HL-60 (cell line): ENCODE data around the gene GAS5.
"Not testable (repeated sequence)": the region's sequence is repeated elsewhere in the genome, so short reads cannot be mapped to it uniquely, and the experiment has no call there.

Source experiments
- GABPA ChIP-seq: IDR thresholded peaks from 2 replicates; pipeline ENCODE4 v1.6.1; 2012; ENCODE audit warnings: low read depth
- POLR2AphosphoS5 ChIP-seq: IDR thresholded peaks from 2 replicates; pipeline ENCODE4 v1.6.1; 2012; ENCODE audit warnings: low read depth
- SPI1 ChIP-seq: IDR thresholded peaks from 2 replicates; pipeline ENCODE4 v1.6.1; 2012; ENCODE audit warnings: low read depth, mild to moderate bottlenecking, borderline replicate concordance
- TF ChIP-seq, protein P1 (sequence below): IDR thresholded peaks from one replicate; pipeline ENCODE4 v1.5.1; 2011; ENCODE audit warnings: low read length, control low read depth, inconsistent platforms; ENCODE audit not compliant: insufficient read depth
- TF ChIP-seq, protein P2 (sequence below): IDR thresholded peaks from 2 replicates; pipeline ENCODE4 v1.6.1; 2012; ENCODE audit warnings: low read depth; ENCODE audit not compliant: insufficient replicate concordance

DNA sequence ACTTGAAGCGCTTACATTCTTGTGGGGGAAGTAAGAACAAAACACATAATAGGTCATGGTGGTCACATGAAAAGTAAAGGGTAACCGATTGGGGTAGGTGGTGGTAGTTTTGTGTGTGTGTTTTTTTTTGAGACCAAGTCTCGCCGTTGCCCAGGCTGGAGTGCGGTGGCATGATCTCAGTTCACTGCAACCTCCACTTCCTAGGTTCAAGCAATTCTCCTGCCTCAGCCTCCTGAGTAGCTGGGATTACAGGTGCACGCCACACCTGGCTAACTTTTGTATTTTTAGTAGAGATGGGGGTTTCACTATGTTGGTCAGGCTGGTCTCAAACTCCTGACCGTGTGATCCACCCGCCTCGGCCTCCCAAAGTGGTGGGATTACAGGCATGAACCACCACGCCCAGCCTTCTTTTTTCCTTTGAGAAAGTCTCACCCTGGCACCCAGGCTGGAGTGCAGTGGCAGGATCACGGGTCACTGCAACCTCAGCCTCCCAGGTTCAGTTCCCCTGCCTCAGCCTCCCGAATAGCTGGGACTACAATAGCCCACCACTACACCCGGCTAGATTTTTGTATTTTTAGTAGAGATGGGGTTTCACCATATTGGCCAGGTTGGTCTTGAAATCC, 5.5 kb downstream of the GAS5 start:
- TF ChIP-seq, protein P1, sequence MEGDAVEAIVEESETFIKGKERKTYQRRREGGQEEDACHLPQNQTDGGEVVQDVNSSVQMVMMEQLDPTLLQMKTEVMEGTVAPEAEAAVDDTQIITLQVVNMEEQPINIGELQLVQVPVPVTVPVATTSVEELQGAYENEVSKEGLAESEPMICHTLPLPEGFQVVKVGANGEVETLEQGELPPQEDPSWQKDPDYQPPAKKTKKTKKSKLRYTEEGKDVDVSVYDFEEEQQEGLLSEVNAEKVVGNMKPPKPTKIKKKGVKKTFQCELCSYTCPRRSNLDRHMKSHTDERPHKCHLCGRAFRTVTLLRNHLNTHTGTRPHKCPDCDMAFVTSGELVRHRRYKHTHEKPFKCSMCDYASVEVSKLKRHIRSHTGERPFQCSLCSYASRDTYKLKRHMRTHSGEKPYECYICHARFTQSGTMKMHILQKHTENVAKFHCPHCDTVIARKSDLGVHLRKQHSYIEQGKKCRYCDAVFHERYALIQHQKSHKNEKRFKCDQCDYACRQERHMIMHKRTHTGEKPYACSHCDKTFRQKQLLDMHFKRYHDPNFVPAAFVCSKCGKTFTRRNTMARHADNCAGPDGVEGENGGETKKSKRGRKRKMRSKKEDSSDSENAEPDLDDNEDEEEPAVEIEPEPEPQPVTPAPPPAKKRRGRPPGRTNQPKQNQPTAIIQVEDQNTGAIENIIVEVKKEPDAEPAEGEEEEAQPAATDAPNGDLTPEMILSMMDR = not testable (repeated sequence)
- peak; percentile 60; the same call in 1 of the 2 replicates for TF ChIP-seq POLR2AphosphoS5
- TF ChIP-seq SPI1, GABPA: not testable (repeated sequence)
- TF ChIP-seq, protein P2, sequence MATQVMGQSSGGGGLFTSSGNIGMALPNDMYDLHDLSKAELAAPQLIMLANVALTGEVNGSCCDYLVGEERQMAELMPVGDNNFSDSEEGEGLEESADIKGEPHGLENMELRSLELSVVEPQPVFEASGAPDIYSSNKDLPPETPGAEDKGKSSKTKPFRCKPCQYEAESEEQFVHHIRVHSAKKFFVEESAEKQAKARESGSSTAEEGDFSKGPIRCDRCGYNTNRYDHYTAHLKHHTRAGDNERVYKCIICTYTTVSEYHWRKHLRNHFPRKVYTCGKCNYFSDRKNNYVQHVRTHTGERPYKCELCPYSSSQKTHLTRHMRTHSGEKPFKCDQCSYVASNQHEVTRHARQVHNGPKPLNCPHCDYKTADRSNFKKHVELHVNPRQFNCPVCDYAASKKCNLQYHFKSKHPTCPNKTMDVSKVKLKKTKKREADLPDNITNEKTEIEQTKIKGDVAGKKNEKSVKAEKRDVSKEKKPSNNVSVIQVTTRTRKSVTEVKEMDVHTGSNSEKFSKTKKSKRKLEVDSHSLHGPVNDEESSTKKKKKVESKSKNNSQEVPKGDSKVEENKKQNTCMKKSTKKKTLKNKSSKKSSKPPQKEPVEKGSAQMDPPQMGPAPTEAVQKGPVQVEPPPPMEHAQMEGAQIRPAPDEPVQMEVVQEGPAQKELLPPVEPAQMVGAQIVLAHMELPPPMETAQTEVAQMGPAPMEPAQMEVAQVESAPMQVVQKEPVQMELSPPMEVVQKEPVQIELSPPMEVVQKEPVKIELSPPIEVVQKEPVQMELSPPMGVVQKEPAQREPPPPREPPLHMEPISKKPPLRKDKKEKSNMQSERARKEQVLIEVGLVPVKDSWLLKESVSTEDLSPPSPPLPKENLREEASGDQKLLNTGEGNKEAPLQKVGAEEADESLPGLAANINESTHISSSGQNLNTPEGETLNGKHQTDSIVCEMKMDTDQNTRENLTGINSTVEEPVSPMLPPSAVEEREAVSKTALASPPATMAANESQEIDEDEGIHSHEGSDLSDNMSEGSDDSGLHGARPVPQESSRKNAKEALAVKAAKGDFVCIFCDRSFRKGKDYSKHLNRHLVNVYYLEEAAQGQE = not testable (repeated sequence)
